ENCODE data around the gene SPACDR. TPM values are rescaled to one million over a fixed set of nuclear protein-coding genes. Genes with fewer than 3 reads are reported as not detected.

The SPACDR gene
- total and polyA plus RNA-seq, 9 of the 15 experiments (the other 6 are each of a cell fraction or from before 2014, with no cell fraction given): 0.07 to 0.55 (median 0.14) TPM; not detected in 1

DNA sequence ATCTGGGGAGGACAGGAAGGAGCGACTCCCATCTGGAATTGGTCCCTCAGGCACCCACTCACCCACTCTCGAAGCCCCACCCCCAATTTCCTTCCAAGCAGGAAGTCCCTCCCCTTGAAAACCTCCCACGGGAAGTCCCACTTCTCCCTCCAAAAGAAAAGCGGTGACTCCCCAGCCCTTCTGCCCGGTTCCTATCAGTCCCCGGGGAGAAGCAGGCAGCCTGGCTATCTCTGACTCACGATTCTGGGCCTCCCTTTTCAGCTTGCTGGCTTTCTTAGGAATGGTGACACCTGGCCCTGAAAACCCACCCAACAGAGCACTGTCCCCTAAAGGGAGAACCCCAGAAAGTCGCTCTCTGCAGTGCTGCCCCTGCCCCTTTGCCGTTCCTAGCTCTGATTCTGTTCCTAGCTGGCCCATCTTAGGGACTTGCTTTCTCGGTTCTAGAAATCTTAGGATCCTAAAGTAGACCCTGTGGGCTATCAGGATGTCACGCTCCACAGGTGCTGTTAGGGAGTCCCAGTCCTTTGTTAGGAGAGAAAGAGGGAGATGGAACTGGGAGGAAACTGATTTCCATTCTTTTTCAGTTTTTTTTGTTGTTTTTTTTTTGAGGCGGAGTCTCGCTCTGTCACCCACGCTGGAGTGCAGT lies 8.9 kb upstream of the SPACDR start (continued):
- TF ChIP-seq, protein P1, sequence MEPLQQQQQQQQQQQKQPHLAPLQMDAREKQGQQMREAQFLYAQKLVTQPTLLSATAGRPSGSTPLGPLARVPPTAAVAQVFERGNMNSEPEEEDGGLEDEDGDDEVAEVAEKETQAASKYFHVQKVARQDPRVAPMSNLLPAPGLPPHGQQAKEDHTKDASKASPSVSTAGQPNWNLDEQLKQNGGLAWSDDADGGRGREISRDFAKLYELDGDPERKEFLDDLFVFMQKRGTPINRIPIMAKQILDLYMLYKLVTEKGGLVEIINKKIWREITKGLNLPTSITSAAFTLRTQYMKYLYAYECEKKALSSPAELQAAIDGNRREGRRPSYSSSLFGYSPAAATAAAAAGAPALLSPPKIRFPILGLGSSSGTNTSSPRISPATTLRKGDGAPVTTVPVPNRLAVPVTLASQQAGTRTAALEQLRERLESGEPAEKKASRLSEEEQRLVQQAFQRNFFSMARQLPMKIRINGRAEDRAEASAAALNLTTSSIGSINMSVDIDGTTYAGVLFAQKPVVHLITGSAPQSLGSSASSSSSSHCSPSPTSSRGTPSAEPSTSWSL (CRISPR knock-in tag; IDR thresholded peaks at IDR 0.05; ENCODE audit: borderline replicate concordance): no peak
- TF ChIP-seq GATA2 (CRISPR knock-in tag; IDR thresholded peaks at IDR 0.05) (peak; percentile 65; the same call in 1 of the 2 replicates), HMG20A (CRISPR knock-in tag; conservative IDR thresholded peaks at IDR 0.05) (no peak), GATAD2A (IDR thresholded peaks at IDR 0.05) (peak; percentile 41; the same call in 1 of the 2 replicates), XRCC4 (IDR thresholded peaks at IDR 0.05; ENCODE audit: extremely low read depth, insufficient read depth, insufficient read length) (no peak), JUND (IDR thresholded peaks at IDR 0.05; ENCODE audit: borderline replicate concordance, low read depth, low read length) (peak; percentile 88), JUND (tag; IDR thresholded peaks at IDR 0.05; ENCODE audit: borderline replicate concordance, low read depth, low read length) (peak; percentile 78; the same call in 1 of the 3 replicates), BCOR (IDR thresholded peaks at IDR 0.05) (peak; percentile 40; the same call in 1 of the 2 replicates), ETV1 (tag; conservative IDR thresholded peaks at IDR 0.05; ENCODE audit: low read depth) (peak; percentile 34; the same call in 1 of the 2 replicates), IRF2 (CRISPR knock-in tag; IDR thresholded peaks at IDR 0.05) (no peak), NFYB (IDR thresholded peaks at IDR 0.05; ENCODE audit: extremely low read depth, insufficient read length) (no peak), LCOR (CRISPR knock-in tag; IDR thresholded peaks at IDR 0.05) (peak; percentile 86), PHB2 (IDR thresholded peaks at IDR 0.05; ENCODE audit: low read depth) (0 out of 2 replicates have a peak, but pooled peaks have one; percentile 8), MIER1 (IDR thresholded peaks at IDR 0.05; ENCODE audit: low read depth) (0 out of 2 replicates have a peak, but pooled peaks have one; percentile 26), ZFP30 (CRISPR knock-in tag; IDR thresholded peaks at IDR 0.05; ENCODE audit: borderline replicate concordance) (no peak), ZNF224 (CRISPR knock-in tag; IDR thresholded peaks at IDR 0.05) (no peak), TOE1 (IDR thresholded peaks at IDR 0.05; ENCODE audit: borderline replicate concordance) (no peak), TOE1 (CRISPR knock-in tag; IDR thresholded peaks at IDR 0.05; ENCODE audit: borderline replicate concordance, low read depth) (no peak), ZNF76 (CRISPR knock-in tag; IDR thresholded peaks at IDR 0.05; ENCODE audit: borderline replicate concordance) (no peak), HNRNPLL (IDR thresholded peaks at IDR 0.05; ENCODE audit: low read depth, low read length, poor library complexity, severe bottlenecking) (no peak), EZH2 (IDR thresholded peaks at IDR 0.05; ENCODE audit: borderline replicate concordance, low read depth, low read length) (no peak), SMARCE1 (IDR thresholded peaks at IDR 0.05) (peak; percentile 87), ZNF140 (CRISPR knock-in tag; IDR thresholded peaks at IDR 0.05) (no peak)
- TF ChIP-seq, protein P2, sequence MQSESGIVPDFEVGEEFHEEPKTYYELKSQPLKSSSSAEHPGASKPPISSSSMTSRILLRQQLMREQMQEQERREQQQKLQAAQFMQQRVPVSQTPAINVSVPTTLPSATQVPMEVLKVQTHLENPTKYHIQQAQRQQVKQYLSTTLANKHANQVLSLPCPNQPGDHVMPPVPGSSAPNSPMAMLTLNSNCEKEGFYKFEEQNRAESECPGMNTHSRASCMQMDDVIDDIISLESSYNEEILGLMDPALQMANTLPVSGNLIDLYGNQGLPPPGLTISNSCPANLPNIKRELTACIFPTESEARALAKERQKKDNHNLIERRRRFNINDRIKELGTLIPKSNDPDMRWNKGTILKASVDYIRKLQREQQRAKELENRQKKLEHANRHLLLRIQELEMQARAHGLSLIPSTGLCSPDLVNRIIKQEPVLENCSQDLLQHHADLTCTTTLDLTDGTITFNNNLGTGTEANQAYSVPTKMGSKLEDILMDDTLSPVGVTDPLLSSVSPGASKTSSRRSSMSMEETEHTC (IDR thresholded peaks at IDR 0.05): no peak
- TF ChIP-seq, protein P3, sequence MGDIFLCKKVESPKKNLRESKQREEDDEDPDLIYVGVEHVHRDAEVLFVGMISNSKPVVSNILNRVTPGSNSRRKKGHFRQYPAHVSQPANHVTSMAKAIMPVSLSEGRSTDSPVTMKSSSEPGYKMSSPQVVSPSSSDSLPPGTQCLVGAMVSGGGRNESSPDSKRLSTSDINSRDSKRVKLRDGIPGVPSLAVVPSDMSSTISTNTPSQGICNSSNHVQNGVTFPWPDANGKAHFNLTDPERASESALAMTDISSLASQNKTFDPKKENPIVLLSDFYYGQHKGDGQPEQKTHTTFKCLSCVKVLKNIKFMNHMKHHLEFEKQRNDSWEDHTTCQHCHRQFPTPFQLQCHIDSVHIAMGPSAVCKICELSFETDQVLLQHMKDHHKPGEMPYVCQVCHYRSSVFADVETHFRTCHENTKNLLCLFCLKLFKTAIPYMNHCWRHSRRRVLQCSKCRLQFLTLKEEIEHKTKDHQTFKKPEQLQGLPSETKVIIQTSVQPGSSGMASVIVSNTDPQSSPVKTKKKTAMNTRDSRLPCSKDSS (IDR thresholded peaks at IDR 0.05; ENCODE audit: low read depth, partially characterized antibody): no peak

Data from K562 (cell line).